Spleen (tissue), 11 donors: ENCODE data around the gene FAF1. TPM values are rescaled to one million over a fixed set of nuclear protein-coding genes. Genes with fewer than 3 reads are reported as not detected.

Source experiments
- DNase-seq: peaks from one replicate; pipeline ENCODE4 v3.0.0-alpha.2; 2020
- H3K27ac ChIP-seq, 8 donors: fragments of 200-600 bp; sonication (generic) in 7 of 8; 1 replicate in 4 of 8; 2 replicates in 4 of 8; pipeline versions ENCODE4 v1.5.0 to v1.8.0; 2016 to 2021; ENCODE audit warnings: inconsistent platforms in 4 of 8, mild to moderate bottlenecking in 4 of 8, moderate library complexity in 1 of 8
- H3K27me3 ChIP-seq, 7 donors: fragments of 200-600 bp; sonication (generic) in 6 of 7; replicated peaks in 1 of 7; 1 replicate in 4 of 7; 2 replicates in 3 of 7; pipeline versions ENCODE4 v1.5.0 to v1.8.0; 2016 to 2021; ENCODE audit warnings: inconsistent platforms in 3 of 7, mild to moderate bottlenecking in 1 of 7
- H3K36me3 ChIP-seq, 6 donors: fragments of 200-600 bp; sonication (generic) in 5 of 6; 1 replicate in 4 of 6; 2 replicates in 2 of 6; pipeline versions ENCODE4 v1.5.0 to v1.8.0; 2016 to 2021; ENCODE audit warnings: inconsistent platforms in 2 of 6
- H3K4me1 ChIP-seq, 6 donors: fragments of 200-600 bp; sonication (generic) in 5 of 6; 1 replicate in 3 of 6; 2 replicates in 3 of 6; pipeline versions ENCODE4 v1.5.0 to v1.8.0; 2016 to 2021; ENCODE audit warnings: inconsistent platforms in 3 of 6
- H3K4me3 ChIP-seq, 8 donors: fragments of 200-600 bp; sonication (generic) in 7 of 8; 1 replicate in 4 of 8; 2 replicates in 4 of 8; pipeline versions ENCODE4 v1.5.0 to v1.8.0; 2016 to 2021; ENCODE audit warnings: inconsistent platforms in 4 of 8, mild to moderate bottlenecking in 4 of 8, moderate library complexity in 2 of 8
- H3K9me3 ChIP-seq, 8 donors: fragments of 200-600 bp; sonication (generic) in 7 of 8; 1 replicate in 4 of 8; 2 replicates in 4 of 8; pipeline versions ENCODE4 v1.5.0 to v1.8.0; 2016 to 2021; ENCODE audit warnings: inconsistent platforms in 4 of 8
- CTCF ChIP-seq, 11 experiments: fragments of 200-600 bp in 7 of 11; fragments of 450-650 bp in 4 of 11; sonication (generic) in 4 of 11; IDR thresholded peaks in 8 of 11; conservative IDR thresholded peaks in 3 of 11; 1 replicate in 7 of 11; 2 replicates in 4 of 11; pipeline versions ENCODE4 v1.4.0 to v1.8.0; 2016 to 2021; ENCODE audit warnings: antibody characterized with exemption in 11 of 11, inconsistent platforms in 4 of 11, mild to moderate bottlenecking in 1 of 11
- POLR2A ChIP-seq, 3 donors: fragments of 450-650 bp; IDR thresholded peaks; one replicate each; pipeline ENCODE4 v1.5.1; 2017; ENCODE audit warnings: antibody characterized with exemption in 3 of 3, mild to moderate bottlenecking in 1 of 3
- POLR2AphosphoS5 ChIP-seq, 3 donors: sonication (generic); formaldehyde crosslinking; IDR thresholded peaks; one replicate each; pipeline ENCODE4 v1.5.1; 2017; ENCODE audit warnings: antibody characterized with exemption in 3 of 3
- WGBS, 5 donors: extraction: QIAGEN DNeasy Blood & Tissue Kit in 3 of 5; methylation state at CpG; one replicate each; pipeline versions ENCODE4 v1.1.5 to v1.1.7; 2013 to 2018; 5-methylcytosine and 5-hydroxymethylcytosine counted together
- intact Hi-C: fragments of 100-400 bp; cut with DNase I; formaldehyde crosslinking; loops from one replicate; pipeline ENCODE4 v1.15.0; 2023; ENCODE audit warnings: low total_unique reads
- polyA plus RNA-seq, 3 donors: library from polyadenylated mRNA; stranded (reverse); fragments of 200-250 nt; gene quantifications; one replicate each; pipeline ENCODE4 v1.2.1, GENCODE V29; 2013
- total RNA-seq, 7 donors: library from RNA; depleted of rRNA in 3 of 7; stranded (reverse); fragments of >200 nt in 3 of 7; fragmentation: NEBNext Ultra II Directional in 4 of 7; extraction: Animal tissue kit (Norgen Biotek cat#: 25700) in 4 of 7; gene quantifications; one replicate each; pipeline versions ENCODE4 v1.1.0 to v1.2.1, GENCODE V29; 2016 to 2021
- donor health status: healthy with polysubstance abuse.
- donor health status: DM: no; HTN: no; CAD: no; lungs with moderate emphysema.
- donor health status: DM: no; HTN: no; CAD: no.
- donor health status: Bipolar disorder and iron deficiency.
- donor health status: healthy.
- donor health status: DM: no; HTN: no; CAD: no.
- donor health status: DM: yes; HTN: yes; CAD: no.

Gene FAF1
- total and polyA plus RNA-seq, 10 donors = 16.7 to 58.7 (median 40.0) TPM

- Histone ChIP-seq H3K9me3 (peaks cover 2 to 45% (median 34%) of the 10 kb centered on the region in 8 donors), H3K27me3 (no peaks in the 10 kb centered on the region), H3K36me3 (peaks cover 0 to 82% (median 12%) of the 10 kb centered on the region in 6 donors), H3K4me1 (no peaks in the 10 kb centered on the region), H3K4me3 (no peak overlapping the region), H3K27ac (no peak overlapping the region)
- no peak for DNase-seq
- TF ChIP-seq POLR2AphosphoS5 (IDR thresholded peaks at IDR 0.05) (no peak), CTCF (IDR thresholded peaks at IDR 0.05 in 8 of 11, conservative IDR thresholded peaks at IDR 0.05 in 3 of 11) (no peak), POLR2A (IDR thresholded peaks at IDR 0.05) (no peak)
- intact Hi-C loops = no loop called here
These were observed 454.6 kb downstream of the FAF1 start for GRCh38 chr1:50505427-50505826.

GRCh38 chr1:50503515-50503914 lies 456.6 kb downstream of the FAF1 start:
- intact Hi-C loops = no loop called here
- H3K4me3 ChIP-seq = no peak overlapping the region
- 97 to 100% (median 98%) methylated on average over 1 of the region's 1 CpG for WGBS, 5 donors
- H3K9me3 ChIP-seq = peaks cover 2 to 50% (median 37%) of the 10 kb centered on the region in 8 donors
- H3K27me3 ChIP-seq = no peaks in the 10 kb centered on the region
- H3K36me3 ChIP-seq = peaks cover 0 to 77% (median 15%) of the 10 kb centered on the region in 6 donors
- no peaks in the 10 kb centered on the region for H3K4me1 ChIP-seq
- no peak overlapping the region for H3K27ac ChIP-seq
- no peak for DNase-seq
- TF ChIP-seq POLR2A (IDR thresholded peaks at IDR 0.05) (no peak), CTCF (IDR thresholded peaks at IDR 0.05 in 8 of 11, conservative IDR thresholded peaks at IDR 0.05 in 3 of 11) (no peak)

GRCh38 chr1:50502147-50502546 lies 457.9 kb downstream of the FAF1 start:
- Histone ChIP-seq H3K4me3 (no peak overlapping the region), H3K9me3 (peaks cover 2 to 64% (median 51%) of the 10 kb centered on the region in 8 donors), H3K27me3 (no peaks in the 10 kb centered on the region), H3K27ac (no peak overlapping the region), H3K4me1 (no peaks in the 10 kb centered on the region), H3K36me3 (peaks cover 4 to 78% (median 20%) of the 10 kb centered on the region in 6 donors)
- intact Hi-C loops = no loop called here
- TF ChIP-seq POLR2A (IDR thresholded peaks at IDR 0.05) (no peak), POLR2AphosphoS5 (IDR thresholded peaks at IDR 0.05) (no peak), CTCF (IDR thresholded peaks at IDR 0.05 in 8 of 11, conservative IDR thresholded peaks at IDR 0.05 in 3 of 11) (no peak)
- no peak for DNase-seq
- 77 to 93% (median 80%) methylated on average over 2 of the region's 2 CpGs for WGBS, 5 donors

GRCh38 chr1:50497007-50497406 lies 463.1 kb downstream of the FAF1 start:
- TF ChIP-seq POLR2A (IDR thresholded peaks at IDR 0.05) (no peak), CTCF (IDR thresholded peaks at IDR 0.05 in 8 of 11, conservative IDR thresholded peaks at IDR 0.05 in 3 of 11) (no peak), POLR2AphosphoS5 (IDR thresholded peaks at IDR 0.05) (no peak)
- no peak overlapping the region for H3K27ac ChIP-seq
- H3K4me3 ChIP-seq = no peak overlapping the region
- H3K4me1 ChIP-seq = no peaks in the 10 kb centered on the region
- intact Hi-C loops = no loop called here
- no peak for DNase-seq
- peaks cover 0 to 39% (median 33%) of the 10 kb centered on the region in 8 donors for H3K9me3 ChIP-seq
- no peaks in the 10 kb centered on the region for H3K27me3 ChIP-seq
- H3K36me3 ChIP-seq = peaks cover 0 to 69% (median 11%) of the 10 kb centered on the region in 6 donors
- 98 to 100% (median 100%) methylated on average over 1 of the region's 1 CpG for WGBS, 5 donors
